Trophoblast cell (in vitro differentiated cells and primary cell): ENCODE data around the gene PCGF3.

Experiments used
- DNase-seq, 2 donors: peaks; one replicate each; pipeline ENCODE4 v3.0.0-alpha.2; 2016
- H2AFZ ChIP-seq: 2 replicates; pipeline ENCODE4 v1.6.1; 2013; ENCODE audit warnings: low read length, moderate library complexity, mild to moderate bottlenecking; ENCODE audit not compliant: insufficient read depth, poor library complexity
- H2AK5ac ChIP-seq: 2 replicates; pipeline ENCODE4 v1.6.1; 2013; ENCODE audit warnings: mild to moderate bottlenecking, low read length
- H2BK120ac ChIP-seq: 2 replicates; pipeline ENCODE4 v1.6.1; 2013; ENCODE audit warnings: low read length, mild to moderate bottlenecking, moderate library complexity; ENCODE audit not compliant: insufficient read depth, poor library complexity
- H2BK12ac ChIP-seq: 2 replicates; pipeline ENCODE4 v1.6.1; 2013; ENCODE audit warnings: mild to moderate bottlenecking, low read length, moderate library complexity
- H2BK5ac ChIP-seq: 2 replicates; pipeline ENCODE4 v1.6.1; 2013; ENCODE audit warnings: low read length, low read depth, moderate library complexity, mild to moderate bottlenecking; ENCODE audit not compliant: poor library complexity
- H3K14ac ChIP-seq: 2 replicates; pipeline ENCODE4 v1.6.1; 2013; ENCODE audit warnings: mild to moderate bottlenecking, low read length
- H3K18ac ChIP-seq: 2 replicates; pipeline ENCODE4 v1.6.1; 2013; ENCODE audit warnings: mild to moderate bottlenecking, low read length
- H3K23ac ChIP-seq: 2 replicates; pipeline ENCODE4 v1.6.1; 2013; ENCODE audit warnings: low read length
- H3K27ac ChIP-seq: 2 replicates; pipeline ENCODE4 v1.5.1; 2013; ENCODE audit warnings: low read depth, mild to moderate bottlenecking, inconsistent platforms, low read length, moderate library complexity
- H3K27me3 ChIP-seq: 2 replicates; pipeline ENCODE4 v1.6.1; 2013; ENCODE audit warnings: inconsistent platforms, mild to moderate bottlenecking, low read length, moderate library complexity; ENCODE audit not compliant: insufficient read depth
- H3K36me3 ChIP-seq, 2 experiments: 1 replicate in 1 of 2; 2 replicates in 1 of 2; pipeline ENCODE4 v1.6.1; 2013; ENCODE audit warnings: low read length in 2 of 2, mild to moderate bottlenecking in 2 of 2, moderate library complexity in 1 of 2; ENCODE audit not compliant: insufficient read depth in 2 of 2, control insufficient read depth in 1 of 2
- H3K4ac ChIP-seq: 2 replicates; pipeline ENCODE4 v1.6.1; 2013; ENCODE audit warnings: low read depth, mild to moderate bottlenecking, low read length, moderate library complexity
- H3K4me1 ChIP-seq, 2 experiments: 1 replicate in 1 of 2; 2 replicates in 1 of 2; pipeline ENCODE4 v1.6.1; 2013; ENCODE audit warnings: low read length in 2 of 2, mild to moderate bottlenecking in 2 of 2, moderate library complexity in 1 of 2; ENCODE audit not compliant: insufficient read depth in 2 of 2, control insufficient read depth in 1 of 2
- H3K4me2 ChIP-seq: 2 replicates; pipeline ENCODE4 v1.6.1; 2013; ENCODE audit warnings: inconsistent platforms, mild to moderate bottlenecking, low read length, moderate library complexity
- H3K4me3 ChIP-seq: 2 replicates; pipeline ENCODE4 v1.5.1; 2013; ENCODE audit warnings: mild to moderate bottlenecking, low read depth, low read length, inconsistent platforms
- H3K79me1 ChIP-seq: one replicate; pipeline ENCODE4 v1.6.1; 2013; ENCODE audit warnings: low read length
- H3K79me2 ChIP-seq: 2 replicates; pipeline ENCODE4 v1.6.1; 2013; ENCODE audit warnings: low read length, mild to moderate bottlenecking; ENCODE audit not compliant: control insufficient read depth, insufficient read depth, poor library complexity
- H3K9ac ChIP-seq: 2 replicates; pipeline ENCODE4 v1.6.1; 2013; ENCODE audit warnings: mild to moderate bottlenecking, low read length
- H3K9me3 ChIP-seq: 2 replicates; pipeline ENCODE4 v1.6.1; 2013; ENCODE audit warnings: low read depth, mild to moderate bottlenecking, control low read depth, inconsistent platforms, low read length; ENCODE audit not compliant: insufficient read depth
- H4K12ac ChIP-seq: 2 replicates; pipeline ENCODE4 v1.6.1; 2013; ENCODE audit warnings: low read depth, mild to moderate bottlenecking, low read length, moderate library complexity
- H4K8ac ChIP-seq: 2 replicates; pipeline ENCODE4 v1.6.1; 2013; ENCODE audit warnings: low read depth, mild to moderate bottlenecking, low read length, moderate library complexity
- H4K91ac ChIP-seq: one replicate; pipeline ENCODE4 v1.6.1; 2013; ENCODE audit warnings: low read depth, mild to moderate bottlenecking, low read length, moderate library complexity
- WGBS: extraction: QIAGEN DNeasy Blood & Tissue Kit; methylation state at CpG from one replicate; pipeline ENCODE4 v1.1.7; 2013; ENCODE audit warnings: missing lambda C conversion rate; ENCODE audit not compliant: insufficient read length, insufficient coverage; ENCODE audit errors: extremely low coverage; 5-methylcytosine and 5-hydroxymethylcytosine counted together

Gene PCGF3

DNA sequence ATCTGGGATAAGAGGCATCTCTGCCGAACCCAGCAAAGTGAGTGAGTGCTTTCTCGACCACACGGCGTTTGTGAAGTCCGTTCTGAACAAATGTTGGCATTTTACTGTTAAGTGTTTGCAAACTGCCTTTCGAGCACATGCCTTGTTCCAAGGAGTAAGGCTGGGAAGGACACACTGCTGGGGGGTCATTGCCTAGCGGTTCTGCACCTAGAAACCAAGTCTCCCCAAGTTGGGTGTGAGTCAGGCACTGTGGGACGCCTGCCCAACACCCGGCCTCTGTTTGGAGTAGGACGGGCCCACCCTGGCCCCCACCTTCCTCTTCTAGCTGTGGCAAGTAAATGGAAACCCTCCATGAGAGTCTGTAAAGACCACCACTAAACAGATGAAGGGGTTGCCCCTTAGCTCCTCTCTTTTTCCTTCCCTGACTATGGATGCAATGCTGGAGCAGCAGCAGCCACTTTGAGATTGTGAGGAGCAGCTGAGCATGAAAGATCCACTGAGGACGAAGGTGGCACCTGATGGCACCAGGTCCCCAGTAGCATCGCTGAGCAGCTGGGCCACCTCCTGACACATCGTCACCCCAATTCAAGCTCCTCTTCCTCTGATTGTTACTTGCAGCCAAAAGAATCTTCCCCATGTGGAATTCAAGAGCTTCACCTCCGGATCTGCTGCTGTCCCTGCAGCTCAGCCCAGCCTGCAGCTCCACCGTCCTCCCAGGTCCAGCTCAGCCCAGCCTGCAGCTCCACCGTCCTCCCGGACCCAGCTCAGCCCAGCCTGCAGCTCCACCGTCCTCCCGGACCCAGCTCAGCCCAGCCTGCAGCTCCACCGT is 114.0 kb downstream of the PCGF3 start:
- Histone ChIP-seq H4K8ac (no peak overlapping the region), H3K9me3 (peaks cover 13% of the 10 kb centered on the region), H3K4me2 (no peak overlapping the region), H3K79me2 (no peaks in the 10 kb centered on the region), H3K27ac (no peak overlapping the region), H3K27me3 (peaks cover 17% of the 10 kb centered on the region), H2BK120ac (no peak overlapping the region), H3K4me3 (no peak overlapping the region), H3K14ac (no peak overlapping the region), H3K9ac (no peak overlapping the region), H3K4me1 (no peaks in the 10 kb centered on the region), H4K91ac (no peak overlapping the region), H3K4ac (no peak overlapping the region), H3K23ac (no peak overlapping the region), H4K12ac (no peak overlapping the region), H2AFZ (no peak overlapping the region), H2BK12ac (no peak overlapping the region), H2BK5ac (no peak overlapping the region), H3K79me1 (no peaks in the 10 kb centered on the region), H2AK5ac (no peak overlapping the region), H3K36me3 (no peaks in the 10 kb centered on the region), H3K18ac (no peak overlapping the region)
- WGBS = no CpG with 5 or more reads among the region's 20 CpGs
- no peak for DNase-seq
